ENCODE results near the gene HTR3A.
A peak's percentile ranks its signal among the peaks of the same experiment; 100 is the strongest.

HTR3A gene

GRCh38 chr11:114036147-114036811 is 61.4 kb downstream of the HTR3A start:
- peak overlapping the region; percentile 37 for H3K4me3 ChIP-seq (replicated peaks; ENCODE audit: low read depth, low read length)
- peak; percentile 85 for DNase-seq (ENCODE audit: low read depth)
- TF ChIP-seq CTCF (IDR thresholded peaks at IDR 0.05; ENCODE audit: low read length, missing control alignments): peak; percentile 61

GRCh38 chr11:114036958-114037357 is 62.0 kb downstream of the HTR3A start:
- no peak for DNase-seq (ENCODE audit: low read depth)
- peak overlapping the region; percentile 37 for H3K4me3 ChIP-seq (replicated peaks; ENCODE audit: low read depth, low read length)
- TF ChIP-seq CTCF (IDR thresholded peaks at IDR 0.05; ENCODE audit: low read length, missing control alignments): no peak

- no peak for DNase-seq (ENCODE audit: low read depth)
- TF ChIP-seq CTCF (IDR thresholded peaks at IDR 0.05; ENCODE audit: low read length, missing control alignments): no peak
- H3K4me3 ChIP-seq (replicated peaks; ENCODE audit: low read depth, low read length): no peak overlapping the region
Observed at GRCh38 chr11:114039551-114039950, 64.6 kb downstream of the HTR3A start.

Data from fibroblast of pulmonary artery (primary cell).